Esophagus squamous epithelium (tissue), 5 donors: ENCODE data around the gene MATN1. TPM values are rescaled to one million over a fixed set of nuclear protein-coding genes. Genes with fewer than 3 reads are reported as not detected.

Experiments
- DNase-seq: peaks from one replicate; lab custom pipeline; 2025; lab: John Stamatoyannopoulos, UW
- H3K27ac ChIP-seq, 4 donors: fragments of 200-600 bp; sonication (generic); one replicate each; pipeline ENCODE4 v1.5.1; 2016 to 2019; ENCODE audit warnings: mild to moderate bottlenecking in 1 of 4
- H3K27me3 ChIP-seq, 4 donors: fragments of 200-600 bp; sonication (generic); 1 replicate in 3 of 4; 2 replicates in 1 of 4; pipeline versions ENCODE4 v1.5.1 to v1.6.0; 2017 to 2021; ENCODE audit warnings: antibody characterized with exemption in 1 of 4
- H3K36me3 ChIP-seq, 3 donors: fragments of 200-600 bp; sonication (generic); one replicate each; pipeline ENCODE4 v1.5.1; 2016 to 2019
- H3K4me1 ChIP-seq, 3 donors: fragments of 200-600 bp; sonication (generic); one replicate each; pipeline ENCODE4 v1.5.1; 2017 to 2019
- H3K4me3 ChIP-seq, 4 donors: fragments of 200-600 bp; sonication (generic); 1 replicate in 3 of 4; 2 replicates in 1 of 4; pipeline ENCODE4 v1.5.1; 2016 to 2019; ENCODE audit warnings: mild to moderate bottlenecking in 2 of 4, moderate library complexity in 1 of 4
- H3K9me3 ChIP-seq, 3 donors: fragments of 200-600 bp; sonication (generic); one replicate each; pipeline ENCODE4 v1.5.1; 2016 to 2019
- CTCF ChIP-seq, 6 experiments: fragments of 450-650 bp in 4 of 6; fragments of 200-600 bp in 2 of 6; sonication (generic) in 2 of 6; IDR thresholded peaks; one replicate each; pipeline ENCODE4 v1.5.1; 2016 to 2019; ENCODE audit warnings: antibody characterized with exemption in 6 of 6, mild to moderate bottlenecking in 4 of 6, moderate library complexity in 4 of 6
- POLR2A ChIP-seq, 4 donors: fragments of 450-650 bp; IDR thresholded peaks; one replicate each; pipeline ENCODE4 v1.6.1; 2017; ENCODE audit warnings: antibody characterized with exemption in 4 of 4, mild to moderate bottlenecking in 4 of 4, moderate library complexity in 3 of 4
- WGBS, 2 donors: methylation state at CpG; one replicate each; pipeline ENCODE4 v1.1.5; 2018; 5-methylcytosine and 5-hydroxymethylcytosine counted together
- intact Hi-C: fragments of 100-400 bp; cut with DNase I; formaldehyde crosslinking; loops from one replicate; pipeline ENCODE4 v1.15.0; 2022
- total RNA-seq, 4 donors: library from RNA; depleted of rRNA; stranded (reverse); fragments of >200 nt; gene quantifications; one replicate each; pipeline ENCODE4 v1.1.0, GENCODE V29; 2016
- donor health status: DM: yes; HTN: yes; CAD: no.

MATN1 gene
- total RNA-seq, 4 donors from 2014 or later, result not detected

- Histone ChIP-seq H3K27me3 (peaks cover 0 to 20% (median 0%) of the 10 kb centered on the region in 4 donors), H3K36me3 (peaks cover 0 to 48% (median 0%) of the 10 kb centered on the region in 3 donors), H3K9me3 (no peaks in the 10 kb centered on the region), H3K4me3 (no peak overlapping the region), H3K4me1 (peaks cover 0 to 12% (median 4%) of the 10 kb centered on the region in 3 donors), H3K27ac (no peak overlapping the region)
- DNase-seq, result no peak
- TF ChIP-seq CTCF (IDR thresholded peaks at IDR 0.05) (no peak), POLR2A (IDR thresholded peaks at IDR 0.05) (no peak)
- 92 to 100% methylated on average over 6 to 11 of the region's 14 CpGs for WGBS, 2 donors
- intact Hi-C loops, result no loop called here
These were observed 14.1 kb upstream of the MATN1 start for GRCh38 chr1:30737357-30738039.

- Histone ChIP-seq H3K4me1 (no peaks in the 10 kb centered on the region), H3K4me3 (no peak overlapping the region), H3K27me3 (peaks cover 0 to 16% (median 0%) of the 10 kb centered on the region in 4 donors), H3K36me3 (peaks cover 0 to 37% (median 0%) of the 10 kb centered on the region in 3 donors), H3K27ac (no peak overlapping the region), H3K9me3 (no peaks in the 10 kb centered on the region)
- intact Hi-C loops, result no loop called here
- TF ChIP-seq POLR2A (IDR thresholded peaks at IDR 0.05) (no peak), CTCF (IDR thresholded peaks at IDR 0.05) (no peak)
- WGBS, 2 donors, result 92 to 93% methylated on average over 6 of the region's 6 CpGs
- DNase-seq, result no peak
These were observed 12.5 kb upstream of the MATN1 start for GRCh38 chr1:30735668-30736498.

GRCh38 chr1:30735124-30735523 is 11.7 kb upstream of the MATN1 start:
- peaks cover 0 to 37% (median 0%) of the 10 kb centered on the region in 3 donors for H3K36me3 ChIP-seq
- H3K9me3 ChIP-seq, result no peaks in the 10 kb centered on the region
- TF ChIP-seq CTCF (IDR thresholded peaks at IDR 0.05) (no peak), POLR2A (IDR thresholded peaks at IDR 0.05) (no peak)
- H3K27me3 ChIP-seq, result peaks cover 0 to 16% (median 0%) of the 10 kb centered on the region in 4 donors
- DNase-seq, result no peak
- no peak overlapping the region for H3K27ac ChIP-seq
- H3K4me1 ChIP-seq, result no peaks in the 10 kb centered on the region
- intact Hi-C loops, result no loop called here
- no peak overlapping the region for H3K4me3 ChIP-seq
- 47 to 62% methylated on average over 6 of the region's 6 CpGs for WGBS, 2 donors

- WGBS, 2 donors, result 87 to 96% methylated on average over 4 of the region's 4 CpGs
- no peak for DNase-seq
These were observed 11.2 kb upstream of the MATN1 start for GRCh38 chr1:30734580-30734979.

More at GRCh38 chr1:30734580-30734979, 11.2 kb upstream of the MATN1 start:
- Histone ChIP-seq H3K36me3 (peaks cover 0 to 36% (median 0%) of the 10 kb centered on the region in 3 donors), H3K27me3 (peaks cover 0 to 13% (median 0%) of the 10 kb centered on the region in 4 donors), H3K4me1 (no peaks in the 10 kb centered on the region), H3K9me3 (no peaks in the 10 kb centered on the region), H3K4me3 (no peak overlapping the region), H3K27ac (no peak overlapping the region)
- TF ChIP-seq POLR2A (IDR thresholded peaks at IDR 0.05) (no peak), CTCF (IDR thresholded peaks at IDR 0.05) (no peak)
- intact Hi-C loops, result no loop called here
